ENCODE results near the gene ABCA13.

ABCA13 gene

GRCh38 chr7:48426331-48426965 is 255.2 kb downstream of the ABCA13 start:
- Mint-ChIP-seq H3K9me3 (no peaks in the 10 kb centered on the region), H3K4me1 (peaks cover 23% of the 10 kb centered on the region), H3K27me3 (ENCODE audit: low read depth, poor library complexity) (peaks cover 2% of the 10 kb centered on the region), H3K36me3 (ENCODE audit: low read depth) (no peaks in the 10 kb centered on the region), H3K27ac (no peak overlapping the region), H3K4me3 (no peak overlapping the region)
- DNase-seq, result no peak
- no peak for TF ChIP-seq CTCF (IDR thresholded peaks at IDR 0.05)

DNA sequence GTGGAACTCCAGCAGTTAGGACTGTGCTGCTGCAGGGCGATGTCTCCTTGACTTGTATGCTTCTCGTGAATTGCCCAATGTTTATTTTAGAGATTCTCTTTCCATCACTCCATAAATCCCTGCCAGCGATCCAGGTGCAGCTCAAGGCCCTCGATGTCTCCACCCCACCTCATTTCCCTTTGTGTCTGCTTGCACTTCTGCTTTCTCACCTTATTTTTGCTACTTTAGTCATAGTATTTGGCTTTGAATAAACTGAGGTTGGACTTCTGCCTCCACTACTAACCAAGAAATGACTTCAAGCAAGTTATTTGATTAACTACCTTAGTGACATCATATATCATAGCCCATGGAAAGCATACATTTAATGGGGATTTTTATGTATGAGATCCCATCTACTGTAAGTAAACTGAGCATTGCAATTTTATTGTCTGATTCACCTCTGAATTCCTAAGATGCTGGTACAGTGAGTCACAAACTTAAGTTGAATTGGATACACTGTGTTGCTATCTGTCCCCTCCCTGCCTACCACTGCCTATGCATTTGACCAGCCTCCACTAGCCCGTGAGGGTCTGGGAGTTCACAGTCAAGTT is 255.8 kb downstream of the ABCA13 start:
- Mint-ChIP-seq H3K9me3 (no peaks in the 10 kb centered on the region), H3K27me3 (ENCODE audit: low read depth, poor library complexity) (peaks cover 2% of the 10 kb centered on the region), H3K27ac (no peak overlapping the region), H3K4me3 (no peak overlapping the region), H3K4me1 (peaks cover 23% of the 10 kb centered on the region), H3K36me3 (ENCODE audit: low read depth) (no peaks in the 10 kb centered on the region)
- TF ChIP-seq CTCF (IDR thresholded peaks at IDR 0.05), result no peak
- no peak for DNase-seq

- no peak for TF ChIP-seq CTCF (IDR thresholded peaks at IDR 0.05)
- Mint-ChIP-seq H3K27ac (no peak overlapping the region), H3K4me1 (peaks cover 23% of the 10 kb centered on the region), H3K27me3 (ENCODE audit: low read depth, poor library complexity) (peaks cover 2% of the 10 kb centered on the region), H3K9me3 (no peaks in the 10 kb centered on the region), H3K4me3 (no peak overlapping the region), H3K36me3 (ENCODE audit: low read depth) (no peaks in the 10 kb centered on the region)
- no peak for DNase-seq
Observed at GRCh38 chr7:48427671-48428070, 256.4 kb downstream of the ABCA13 start.

GRCh38 chr7:48428091-48428684 is 256.9 kb downstream of the ABCA13 start:
- peaks cover 2% of the 10 kb centered on the region for H3K27me3 Mint-ChIP-seq (ENCODE audit: low read depth, poor library complexity)
- no peak for TF ChIP-seq CTCF (IDR thresholded peaks at IDR 0.05)
- no peaks in the 10 kb centered on the region for H3K36me3 Mint-ChIP-seq (ENCODE audit: low read depth)
- no peaks in the 10 kb centered on the region for H3K9me3 Mint-ChIP-seq
- no peak overlapping the region for H3K27ac Mint-ChIP-seq
- H3K4me1 Mint-ChIP-seq, result peaks cover 23% of the 10 kb centered on the region
- no peak overlapping the region for H3K4me3 Mint-ChIP-seq
- no peak for DNase-seq

GRCh38 chr7:48429117-48429516 is 257.9 kb downstream of the ABCA13 start:
- peaks cover 2% of the 10 kb centered on the region for H3K27me3 Mint-ChIP-seq (ENCODE audit: low read depth, poor library complexity)
- H3K4me3 Mint-ChIP-seq, result no peak overlapping the region
- H3K9me3 Mint-ChIP-seq, result peaks cover 2% of the 10 kb centered on the region
- peaks cover 23% of the 10 kb centered on the region for H3K4me1 Mint-ChIP-seq
- DNase-seq, result no peak
- no peak overlapping the region for H3K27ac Mint-ChIP-seq
- no peaks in the 10 kb centered on the region for H3K36me3 Mint-ChIP-seq (ENCODE audit: low read depth)
- TF ChIP-seq CTCF (IDR thresholded peaks at IDR 0.05), result no peak

GRCh38 chr7:48438206-48438605 is 266.9 kb downstream of the ABCA13 start:
- peaks cover 10% of the 10 kb centered on the region for H3K4me1 Mint-ChIP-seq
- peak overlapping the region; percentile 12 for H3K27ac Mint-ChIP-seq
- peaks cover 3% of the 10 kb centered on the region for H3K9me3 Mint-ChIP-seq
- H3K4me3 Mint-ChIP-seq, result no peak overlapping the region
- TF ChIP-seq CTCF (IDR thresholded peaks at IDR 0.05), result no peak
- DNase-seq, result no peak
- no peaks in the 10 kb centered on the region for H3K36me3 Mint-ChIP-seq (ENCODE audit: low read depth)
- no peaks in the 10 kb centered on the region for H3K27me3 Mint-ChIP-seq (ENCODE audit: low read depth, poor library complexity)
